ENCODE results near the gene SAA2. TPM values are rescaled to one million over a fixed set of nuclear protein-coding genes. Genes with fewer than 3 reads are reported as not detected.

Gene SAA2
- total and polyA plus RNA-seq, 5 experiments from 2014 or later: not detected

- H3K27ac Mint-ChIP-seq: peak overlapping the region in 1 of 10 donors; percentile 36
- POLR2A ChIA-PET: no interaction called here
- peaks cover 5 to 27% (median 12%) of the 10 kb centered on the region in 5 donors for H3K27me3 Mint-ChIP-seq
- ATAC-seq: peak in 1 of 2 donors; percentile 29
- peaks cover 0 to 11% (median 7%) of the 10 kb centered on the region in 9 donors for H3K9me3 Mint-ChIP-seq
- peak in 8 of 10 donors; percentile 24 to 69 (median 42) for DNase-seq
- no peak overlapping the region for H3K4me3 Mint-ChIP-seq
- peaks cover 0 to 10% (median 1%) of the 10 kb centered on the region in 3 donors for H3K36me3 Mint-ChIP-seq
- peaks cover 0 to 9% (median 2%) of the 10 kb centered on the region in 4 donors for H3K4me1 Mint-ChIP-seq
Measured at GRCh38 chr11:18243783-18244362, 4.6 kb downstream of the SAA2 start.

DNA sequence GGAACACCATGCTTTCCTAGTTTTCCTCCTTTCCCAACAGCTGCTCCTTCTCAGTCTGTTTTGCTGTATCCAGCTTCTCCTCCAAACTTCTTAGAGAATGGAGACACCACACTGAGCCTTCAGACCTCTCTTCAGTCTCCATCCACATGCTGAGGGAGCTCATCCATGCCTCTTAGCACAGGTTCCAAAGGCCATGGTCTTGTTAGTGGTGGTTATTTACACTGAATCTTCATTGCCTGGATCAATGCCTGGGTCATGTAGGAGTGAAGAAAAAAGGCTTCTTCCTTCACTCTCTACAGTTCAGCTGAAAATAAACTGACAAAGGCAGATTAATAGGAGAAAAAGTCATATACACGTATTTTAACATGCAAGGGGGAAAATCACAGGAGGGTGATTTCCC lies 8.8 kb downstream of the SAA2 start:
- no peak overlapping the region for H3K27ac Mint-ChIP-seq
- peaks cover 14 to 52% (median 18%) of the 10 kb centered on the region in 5 donors for H3K27me3 Mint-ChIP-seq
- H3K9me3 Mint-ChIP-seq: peaks cover 0 to 11% (median 7%) of the 10 kb centered on the region in 9 donors
- peaks cover 0 to 10% (median 1%) of the 10 kb centered on the region in 3 donors for H3K36me3 Mint-ChIP-seq
- DNase-seq (no peak), ATAC-seq (no peak)
- peaks cover 0 to 2% (median 0%) of the 10 kb centered on the region in 4 donors for H3K4me1 Mint-ChIP-seq
- H3K4me3 Mint-ChIP-seq: no peak overlapping the region
- POLR2A ChIA-PET: no interaction called here

- POLR2A ChIA-PET: no interaction called here
- no peak within 1 kb of the TSS for H3K27ac Mint-ChIP-seq
- ATAC-seq (no peak), DNase-seq (no peak)
- H3K4me3 Mint-ChIP-seq: no peak within 1 kb of the TSS
- peaks cover 0 to 10% (median 0%) of the 10 kb centered on the region in 3 donors for H3K36me3 Mint-ChIP-seq
- no peaks in the 10 kb centered on the region for H3K4me1 Mint-ChIP-seq
- H3K27me3 Mint-ChIP-seq: peaks cover 17 to 62% (median 24%) of the 10 kb centered on the region in 5 donors
- no peaks in the 10 kb centered on the region for H3K9me3 Mint-ChIP-seq
Measured at GRCh38 chr11:18236664-18237356, 11.7 kb downstream of the SAA2 start, which contains the start of gene SAA4. Gene SAA4, minus strand, starts transcription at chr11:18236802. Its CDS starts 876 bp downstream, at chr11:18235926.

DNA sequence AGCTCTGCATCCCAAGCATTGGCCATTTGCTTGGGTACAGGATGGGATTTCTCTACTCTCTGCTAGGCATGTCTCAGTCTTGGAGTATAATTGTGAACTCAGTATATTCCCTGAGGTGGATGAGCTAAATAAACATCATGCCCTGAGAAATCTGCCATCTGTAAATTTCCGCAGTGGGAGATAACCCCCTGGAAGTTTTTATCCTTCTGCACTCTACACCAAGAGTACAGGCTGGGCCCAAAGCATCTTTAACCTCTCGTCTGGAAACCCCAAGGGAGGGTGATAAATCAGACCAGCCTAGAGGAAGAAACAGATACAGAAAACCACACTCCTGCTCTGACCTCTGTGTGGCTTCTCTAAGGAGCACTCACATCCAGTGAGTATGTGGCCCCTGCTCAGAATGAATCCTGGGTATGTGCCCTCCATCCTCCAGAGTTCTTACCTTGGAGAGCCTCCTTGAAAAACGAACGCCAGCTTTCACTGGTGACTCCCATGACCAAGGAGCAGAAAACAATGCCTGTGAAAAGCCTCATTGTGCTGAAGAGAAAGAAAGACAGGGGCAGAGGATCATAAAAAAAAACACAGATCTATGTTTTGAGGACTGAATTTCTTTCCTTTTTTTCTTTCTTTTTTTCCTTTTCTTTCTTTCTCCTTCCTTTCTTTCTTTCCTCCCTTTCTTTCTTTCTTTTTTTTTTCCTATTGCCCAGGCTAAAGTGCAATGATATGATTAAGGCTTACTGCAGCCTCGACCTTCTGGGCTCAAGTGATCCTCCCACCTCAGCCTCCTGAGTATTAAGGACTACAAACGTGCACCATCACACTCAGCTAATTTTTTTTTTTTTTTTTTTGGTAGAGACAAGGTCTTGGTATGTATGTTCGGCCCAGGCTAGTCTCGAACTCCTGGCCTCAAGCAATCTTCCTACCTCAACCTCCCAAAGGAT lies 12.8 kb downstream of the SAA2 start:
- peaks cover 0 to 10% (median 0%) of the 10 kb centered on the region in 3 donors for H3K36me3 Mint-ChIP-seq
- H3K4me1 Mint-ChIP-seq: no peaks in the 10 kb centered on the region
- DNase-seq (no peak), ATAC-seq (no peak)
- POLR2A ChIA-PET: no interaction called here
- no peaks in the 10 kb centered on the region for H3K9me3 Mint-ChIP-seq
- H3K27me3 Mint-ChIP-seq: peaks cover 15 to 54% (median 22%) of the 10 kb centered on the region in 5 donors
- no peak overlapping the region for H3K27ac Mint-ChIP-seq
- H3K4me3 Mint-ChIP-seq: no peak overlapping the region

GRCh38 chr11:18233912-18234311 lies 14.6 kb downstream of the SAA2 start:
- POLR2A ChIA-PET: no interaction called here
- Mint-ChIP-seq H3K4me3 (no peak overlapping the region), H3K4me1 (peaks cover 0 to 5% (median 0%) of the 10 kb centered on the region in 4 donors), H3K9me3 (no peaks in the 10 kb centered on the region), H3K27ac (no peak overlapping the region), H3K36me3 (no peaks in the 10 kb centered on the region), H3K27me3 (peaks cover 7 to 36% (median 12%) of the 10 kb centered on the region in 5 donors)
- DNase-seq (no peak), ATAC-seq (no peak)

- Mint-ChIP-seq H3K4me3 (no peak overlapping the region), H3K4me1 (peaks cover 0 to 10% (median 0%) of the 10 kb centered on the region in 4 donors), H3K9me3 (no peaks in the 10 kb centered on the region), H3K27ac (no peak overlapping the region), H3K27me3 (peaks cover 5 to 15% (median 10%) of the 10 kb centered on the region in 5 donors), H3K36me3 (no peaks in the 10 kb centered on the region)
- ATAC-seq (no peak), DNase-seq (no peak)
- POLR2A ChIA-PET: interaction anchor here (0.7 kb wide), 2 partner anchors 165 to 348 kb away, joined by 3 to 4 read pairs; no protein-coding TSS in a partner anchor
Measured at GRCh38 chr11:18230859-18231258, 17.6 kb downstream of the SAA2 start.

- ATAC-seq (no peak), DNase-seq (no peak)
- Mint-ChIP-seq H3K4me3 (no peak overlapping the region), H3K36me3 (peaks cover 0 to under 1% (median 0%) of the 10 kb centered on the region in 3 donors), H3K9me3 (peaks cover 0 to under 1% (median 0%) of the 10 kb centered on the region in 9 donors), H3K4me1 (peaks cover 0 to 13% (median 0%) of the 10 kb centered on the region in 4 donors), H3K27me3 (peaks cover 9 to 15% (median 12%) of the 10 kb centered on the region in 5 donors), H3K27ac (no peak overlapping the region)
- POLR2A ChIA-PET: no interaction called here
Measured at GRCh38 chr11:18229501-18229900, 19.0 kb downstream of the SAA2 start.

- peaks cover 0 to 12% (median 7%) of the 10 kb centered on the region in 5 donors for H3K27me3 Mint-ChIP-seq
Measured at GRCh38 chr11:18225913-18226312, 22.6 kb downstream of the SAA2 start.

DNA sequence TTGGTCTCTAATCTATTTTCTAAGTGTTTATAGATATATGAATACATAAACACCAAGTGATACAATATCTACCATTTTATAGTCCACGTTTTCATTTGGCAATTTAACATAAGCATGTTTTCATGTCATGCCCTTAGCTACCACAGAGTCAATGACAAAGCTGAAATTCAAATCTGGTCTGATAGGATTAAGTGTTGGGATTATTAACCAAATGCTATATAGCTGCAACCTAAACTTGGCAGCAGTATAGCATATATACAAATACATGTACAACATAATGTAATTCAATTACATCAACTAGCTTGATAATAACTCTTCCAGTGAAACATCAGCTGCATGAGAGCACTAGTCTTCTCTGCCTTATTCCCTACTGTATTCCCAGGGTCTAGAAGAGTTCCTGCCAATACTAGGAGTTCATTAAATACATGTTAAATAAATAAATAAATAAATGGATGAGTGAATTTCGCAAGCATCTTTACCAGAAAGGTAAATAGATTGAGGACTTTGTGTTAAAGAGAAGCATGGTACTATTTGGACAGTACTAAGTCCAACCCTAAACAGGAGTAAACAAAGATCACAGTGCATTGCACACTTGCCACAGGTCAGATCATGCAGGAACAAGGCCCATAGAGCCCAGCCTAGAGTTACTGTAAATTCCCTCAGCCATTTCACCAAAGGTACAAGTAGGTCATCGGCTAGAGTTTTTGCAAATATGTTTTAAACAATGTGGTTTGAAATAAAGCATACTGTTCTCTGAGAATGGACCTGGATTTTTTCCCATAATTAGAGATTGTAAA lies 24.7 kb downstream of the SAA2 start:
- Mint-ChIP-seq H3K4me3 (no peak overlapping the region), H3K27me3 (peaks cover 0 to 14% (median 7%) of the 10 kb centered on the region in 5 donors), H3K36me3 (peaks cover 0 to 5% (median 0%) of the 10 kb centered on the region in 3 donors), H3K27ac (no peak overlapping the region), H3K9me3 (peaks cover 0 to 2% (median 0%) of the 10 kb centered on the region in 9 donors), H3K4me1 (peaks cover 0 to 7% (median 0%) of the 10 kb centered on the region in 4 donors)
- no peak for ATAC-seq
- POLR2A ChIA-PET: no interaction called here
- no peak for DNase-seq

More at GRCh38 chr11:18225913-18226312, 22.6 kb downstream of the SAA2 start:
- Mint-ChIP-seq H3K4me1 (peaks cover 0 to 13% (median 0%) of the 10 kb centered on the region in 4 donors), H3K27ac (peak overlapping the region in 1 of 10 donors; percentile 20), H3K4me3 (no peak overlapping the region), H3K36me3 (peaks cover 0 to 5% (median 0%) of the 10 kb centered on the region in 3 donors), H3K9me3 (peaks cover 0 to 2% (median 0%) of the 10 kb centered on the region in 9 donors)
- DNase-seq (no peak), ATAC-seq (no peak)
- POLR2A ChIA-PET: no interaction called here

GRCh38 chr11:18222814-18223421 lies 25.6 kb downstream of the SAA2 start:
- POLR2A ChIA-PET: no interaction called here
- Mint-ChIP-seq H3K4me3 (no peak overlapping the region), H3K9me3 (peaks cover 0 to 4% (median 0%) of the 10 kb centered on the region in 9 donors), H3K27me3 (peaks cover 2 to 14% (median 7%) of the 10 kb centered on the region in 5 donors), H3K36me3 (peaks cover 0 to 5% (median 0%) of the 10 kb centered on the region in 3 donors), H3K27ac (no peak overlapping the region), H3K4me1 (peaks cover 0 to 3% (median 0%) of the 10 kb centered on the region in 4 donors)
- ATAC-seq (no peak), DNase-seq (no peak)

- POLR2A ChIA-PET: interaction anchor here (0.6 kb wide), 1 partner anchor 151 kb away, joined by 3 read pairs; no protein-coding TSS in a partner anchor
- no peak for DNase-seq
- no peak overlapping the region for H3K27ac Mint-ChIP-seq
- peaks cover 0 to 3% (median 0%) of the 10 kb centered on the region in 4 donors for H3K4me1 Mint-ChIP-seq
- H3K36me3 Mint-ChIP-seq: peaks cover 0 to 5% (median 0%) of the 10 kb centered on the region in 3 donors
- peaks cover 5 to 14% (median 9%) of the 10 kb centered on the region in 5 donors for H3K27me3 Mint-ChIP-seq
- peaks cover 0 to 9% (median 2%) of the 10 kb centered on the region in 9 donors for H3K9me3 Mint-ChIP-seq
- no peak overlapping the region for H3K4me3 Mint-ChIP-seq
- no peak for ATAC-seq
Measured at GRCh38 chr11:18221274-18221876, 27.1 kb downstream of the SAA2 start.

All from naive thymus-derived CD8-positive, alpha-beta T cell (primary cell).